Measurements from ENCODE around the gene TWF2. TPM values are rescaled to one million over a fixed set of nuclear protein-coding genes. Genes with fewer than 3 reads are reported as not detected.

The TWF2 gene
- total RNA-seq, 2 experiments from 2014 or later = 85.0 to 93.5 TPM

DNA sequence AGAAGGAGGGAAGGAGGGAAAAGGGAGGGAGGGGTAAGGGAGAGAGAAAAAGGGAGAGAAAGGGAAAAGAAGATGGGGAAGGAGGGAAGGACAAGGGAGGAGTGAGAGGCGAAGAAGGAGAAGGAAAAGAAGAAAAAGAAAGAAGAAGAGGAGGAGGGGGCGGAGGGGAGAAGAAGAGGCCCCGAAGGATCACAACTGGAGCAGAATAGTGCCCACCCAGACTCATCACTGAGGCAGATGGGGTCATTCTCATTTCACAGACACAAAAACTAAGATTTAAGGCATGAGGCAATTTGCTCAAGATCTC lies 43.7 kb downstream of the TWF2 start:
- ChIA-PET CTCF (no interaction called here), POLR2A (interaction anchor here (0.7 kb wide), 1 partner anchor 16 kb away, joined by 3 read pairs; no protein-coding TSS in a partner anchor)
- no peak overlapping the region for H3K27ac Mint-ChIP-seq
- ATAC-seq (no peak), DNase-seq (no peak)
- peaks cover 28% of the 10 kb centered on the region for H3K4me1 Mint-ChIP-seq
- no peak overlapping the region for H3K4me3 Mint-ChIP-seq
- H3K9me3 Mint-ChIP-seq (ENCODE audit: low read depth) = no peaks in the 10 kb centered on the region
- intact Hi-C loops (cut with DNase I, micrococcal nuclease) = no loop called here
- H3K27me3 Mint-ChIP-seq = no peaks in the 10 kb centered on the region
- H3K36me3 Mint-ChIP-seq (ENCODE audit: low read depth) = peaks cover 7% of the 10 kb centered on the region

DNA sequence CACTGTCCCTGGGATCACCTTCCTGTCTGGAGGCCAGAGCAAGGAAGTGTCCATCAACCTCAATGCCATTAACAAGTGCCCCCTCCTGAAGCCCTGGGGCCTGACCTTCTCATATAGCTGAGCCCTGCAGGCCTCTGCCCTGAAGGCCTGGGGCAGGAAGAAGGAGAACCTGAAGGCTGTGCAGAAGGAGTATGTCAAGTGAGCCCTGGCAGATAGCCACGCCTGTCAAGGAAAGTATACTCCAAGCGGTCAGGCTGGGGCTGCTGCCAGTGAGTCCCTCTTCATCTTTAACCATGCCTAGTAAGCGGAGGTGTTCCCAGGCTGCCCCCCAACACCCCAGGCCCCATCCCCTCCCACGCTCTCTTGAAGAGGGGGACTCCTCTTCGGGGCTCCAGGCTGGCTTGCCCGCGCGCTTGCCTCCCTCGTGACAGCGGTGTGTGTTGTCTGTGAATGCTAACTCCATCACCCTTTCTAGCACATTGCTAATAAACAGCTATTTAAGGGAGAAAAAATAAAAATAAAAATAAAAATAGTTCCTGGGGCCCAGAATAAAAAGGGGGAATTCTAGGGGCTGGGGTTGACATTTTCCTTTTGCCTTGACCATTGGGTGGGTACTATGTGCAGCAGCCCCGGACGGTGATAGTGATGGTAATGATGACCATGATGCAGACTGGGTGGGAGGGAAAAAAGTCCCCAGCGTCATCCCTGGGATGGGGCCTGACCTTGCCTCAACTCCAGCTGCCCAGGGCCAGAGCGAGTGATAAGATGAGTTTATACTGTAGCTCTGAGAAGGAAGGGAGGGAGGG lies 44.3 kb downstream of the TWF2 start:
- ChIA-PET CTCF (interaction anchor here (0.6 kb wide), 1 partner anchor 218 kb away, joined by 3 read pairs; no protein-coding TSS in a partner anchor), POLR2A (no interaction called here)
- DNase-seq (no peak), ATAC-seq (no peak)
- no peak overlapping the region for H3K4me3 Mint-ChIP-seq
- peaks cover 25% of the 10 kb centered on the region for H3K4me1 Mint-ChIP-seq
- peaks cover 5% of the 10 kb centered on the region for H3K36me3 Mint-ChIP-seq (ENCODE audit: low read depth)
- intact Hi-C loops (cut with DNase I, micrococcal nuclease) = no loop called here
- H3K27ac Mint-ChIP-seq = no peak overlapping the region
- H3K9me3 Mint-ChIP-seq (ENCODE audit: low read depth) = no peaks in the 10 kb centered on the region
- no peaks in the 10 kb centered on the region for H3K27me3 Mint-ChIP-seq

DNA sequence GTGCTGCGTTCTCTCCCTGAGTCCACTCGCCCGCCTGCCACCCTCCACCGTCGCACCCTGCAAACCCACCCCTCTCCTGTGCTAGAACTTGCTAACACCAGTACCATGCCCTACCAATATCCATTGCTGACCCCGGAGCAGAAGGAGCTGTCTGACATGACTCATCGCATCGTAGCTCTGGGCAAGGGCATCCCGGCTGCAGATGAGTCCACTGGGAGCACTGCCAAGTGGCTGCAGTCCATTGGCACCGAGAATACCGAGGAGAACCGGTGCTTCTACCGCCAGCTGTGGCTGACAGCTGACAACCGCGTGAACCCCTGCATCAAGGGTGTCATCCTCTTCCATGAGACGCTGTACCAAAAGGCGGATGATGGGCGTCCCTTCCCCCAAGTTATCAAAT lies 45.9 kb downstream of the TWF2 start:
- Mint-ChIP-seq H3K36me3 (ENCODE audit: low read depth) (no peaks in the 10 kb centered on the region), H3K9me3 (ENCODE audit: low read depth) (no peaks in the 10 kb centered on the region), H3K4me1 (peaks cover 15% of the 10 kb centered on the region), H3K27me3 (no peaks in the 10 kb centered on the region), H3K4me3 (no peak overlapping the region), H3K27ac (no peak overlapping the region)
- intact Hi-C loops (cut with DNase I, micrococcal nuclease) = no loop called here
- ChIA-PET CTCF (interaction anchor here (0.9 kb wide), 1 partner anchor 10 kb away, joined by 3 read pairs; no protein-coding TSS in a partner anchor), POLR2A (no interaction called here)
- DNase-seq (no peak), ATAC-seq (no peak)

DNA sequence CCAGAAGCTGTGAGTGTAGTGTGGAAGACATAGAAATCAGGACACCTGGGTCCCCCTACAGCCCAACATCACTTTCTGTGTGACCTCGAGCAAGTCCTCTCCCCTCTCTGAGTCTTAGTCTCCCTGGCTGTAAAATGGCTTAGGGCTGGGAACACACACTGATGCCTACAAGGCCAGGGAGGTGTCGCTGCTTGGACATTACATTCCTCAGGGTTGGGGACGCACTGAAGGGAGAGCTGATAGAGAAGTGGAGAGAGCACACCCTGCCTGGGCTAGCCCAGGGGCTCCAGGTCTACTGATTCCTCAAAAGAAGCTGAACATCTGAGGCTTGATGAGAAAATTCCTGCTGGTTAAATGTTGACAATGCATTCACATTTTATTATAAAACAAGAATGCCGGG lies 47.3 kb downstream of the TWF2 start:
- ChIA-PET CTCF (interaction anchor here (1.2 kb wide), 1 partner anchor 17 kb away, joined by 4 read pairs; no protein-coding TSS in a partner anchor), POLR2A (no interaction called here)
- H3K27me3 Mint-ChIP-seq = no peaks in the 10 kb centered on the region
- no peaks in the 10 kb centered on the region for H3K36me3 Mint-ChIP-seq (ENCODE audit: low read depth)
- no peak overlapping the region for H3K4me3 Mint-ChIP-seq
- peaks cover 6% of the 10 kb centered on the region for H3K4me1 Mint-ChIP-seq
- ATAC-seq = no peak
- DNase-seq = no peak
- intact Hi-C loops (cut with DNase I, micrococcal nuclease) = no loop called here
- no peaks in the 10 kb centered on the region for H3K9me3 Mint-ChIP-seq (ENCODE audit: low read depth)
- H3K27ac Mint-ChIP-seq = no peak overlapping the region

DNA sequence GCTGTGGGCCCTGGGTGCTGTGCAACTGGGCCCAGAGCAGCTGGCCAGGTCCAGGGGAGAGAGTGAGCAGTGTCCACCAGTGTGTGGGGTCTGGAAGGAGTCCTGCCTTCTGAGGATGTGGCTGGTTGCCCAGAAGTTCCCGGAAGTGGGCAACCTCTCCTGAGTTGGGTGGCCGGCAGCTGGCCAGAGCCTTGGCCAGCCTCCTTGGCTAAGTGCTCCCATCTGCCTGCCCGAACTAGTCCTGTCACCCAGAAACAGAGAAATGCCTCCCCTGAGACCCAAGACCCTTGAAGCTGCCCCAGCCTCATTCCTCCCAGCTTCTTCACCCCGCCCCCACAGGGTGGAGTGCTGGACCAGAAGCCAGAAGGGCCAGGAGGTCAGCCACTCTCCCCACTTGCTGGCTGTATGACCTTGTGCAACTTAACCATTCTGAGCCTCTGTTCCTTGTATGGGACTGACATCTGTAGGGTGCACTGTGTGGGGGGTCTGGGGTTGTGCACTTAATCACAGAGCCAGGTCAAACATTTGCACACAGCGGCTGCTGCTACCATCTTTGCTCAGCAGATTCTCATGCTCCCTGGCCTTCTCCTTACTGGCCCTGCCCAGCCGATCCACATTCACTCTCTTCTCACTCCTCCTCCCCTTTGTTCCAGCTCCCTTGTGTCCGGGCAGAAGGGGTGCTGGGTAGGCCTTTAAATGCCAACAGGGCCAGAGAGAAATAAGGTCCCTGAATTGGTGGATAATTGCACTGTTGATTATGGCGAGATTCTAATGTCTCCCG lies 48.5 kb downstream of the TWF2 start:
- DNase-seq = no peak
- Mint-ChIP-seq H3K9me3 (ENCODE audit: low read depth) (no peaks in the 10 kb centered on the region), H3K4me1 (no peaks in the 10 kb centered on the region), H3K36me3 (ENCODE audit: low read depth) (no peaks in the 10 kb centered on the region), H3K4me3 (no peak overlapping the region), H3K27me3 (no peaks in the 10 kb centered on the region), H3K27ac (no peak overlapping the region)
- ChIA-PET POLR2A (no interaction called here), CTCF (interaction anchor here (1.1 kb wide), 1 partner anchor 12 kb away, joined by 3 read pairs; no protein-coding TSS in a partner anchor)
- intact Hi-C loops (cut with DNase I, micrococcal nuclease) = no loop called here
- ATAC-seq = no peak

DNA sequence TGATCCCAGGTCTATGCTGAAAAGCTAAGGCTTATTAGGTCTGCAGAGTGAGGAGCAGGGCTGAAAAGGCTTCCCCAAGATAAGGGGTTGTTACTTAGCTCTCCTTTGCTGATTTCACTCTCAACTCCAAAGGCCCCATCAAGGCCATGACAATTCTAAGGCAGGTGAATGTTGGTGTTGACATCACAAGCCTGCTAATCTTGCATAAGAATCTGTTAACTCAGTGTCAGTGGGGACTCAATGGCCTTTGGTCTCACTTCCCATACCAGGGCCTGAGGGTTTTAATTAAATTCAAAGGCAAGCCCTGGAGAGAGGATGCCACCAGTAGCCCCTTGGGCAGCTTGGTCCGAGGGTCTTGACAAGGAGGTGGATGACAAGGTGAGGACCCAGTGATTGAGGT lies 50.4 kb downstream of the TWF2 start:
- Mint-ChIP-seq H3K27ac (no peak overlapping the region), H3K9me3 (ENCODE audit: low read depth) (no peaks in the 10 kb centered on the region), H3K4me1 (no peaks in the 10 kb centered on the region), H3K36me3 (ENCODE audit: low read depth) (no peaks in the 10 kb centered on the region), H3K27me3 (no peaks in the 10 kb centered on the region), H3K4me3 (no peak overlapping the region)
- no peak for ATAC-seq
- POLR2A ChIA-PET = no interaction called here
- intact Hi-C loops (cut with DNase I, micrococcal nuclease) = no loop called here
- CTCF ChIA-PET = interaction anchor here (1.2 to 1.9 kb wide), 2 partner anchors 8 to 65 kb away, joined by 3 to 6 read pairs; no protein-coding TSS in a partner anchor
- no peak for DNase-seq

DNA sequence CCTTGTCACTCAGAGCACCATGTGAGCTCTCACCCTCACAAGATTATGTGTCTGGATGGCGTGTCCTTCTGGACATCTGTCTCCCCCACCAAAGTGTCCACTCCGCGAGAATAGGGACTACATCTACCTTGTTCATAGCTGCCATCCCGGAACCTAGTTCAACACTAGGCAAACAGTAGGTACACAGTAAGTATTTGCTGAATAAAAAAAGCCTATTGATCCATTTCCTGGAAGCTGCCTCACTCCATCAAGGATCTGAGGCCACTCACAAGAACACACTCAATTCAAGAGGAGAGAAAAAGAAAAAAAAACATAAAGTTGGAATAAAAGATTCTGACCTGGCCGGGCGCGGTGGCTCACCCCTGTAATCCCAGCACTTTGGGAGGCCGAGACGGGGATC lies 52.2 kb downstream of the TWF2 start:
- no peaks in the 10 kb centered on the region for H3K27me3 Mint-ChIP-seq
- ATAC-seq (no peak), DNase-seq (no peak)
- H3K36me3 Mint-ChIP-seq (ENCODE audit: low read depth) = no peaks in the 10 kb centered on the region
- CTCF ChIA-PET = interaction anchor here (0.8 kb wide), 1 partner anchor 1039 kb away, joined by 4 read pairs; no protein-coding TSS in a partner anchor
- H3K4me1 Mint-ChIP-seq = no peaks in the 10 kb centered on the region
- no peaks in the 10 kb centered on the region for H3K9me3 Mint-ChIP-seq (ENCODE audit: low read depth)
- H3K4me3 Mint-ChIP-seq = no peak overlapping the region
- intact Hi-C loops (cut with DNase I, micrococcal nuclease) = no loop called here
- POLR2A ChIA-PET = no interaction called here
- no peak overlapping the region for H3K27ac Mint-ChIP-seq

DNA sequence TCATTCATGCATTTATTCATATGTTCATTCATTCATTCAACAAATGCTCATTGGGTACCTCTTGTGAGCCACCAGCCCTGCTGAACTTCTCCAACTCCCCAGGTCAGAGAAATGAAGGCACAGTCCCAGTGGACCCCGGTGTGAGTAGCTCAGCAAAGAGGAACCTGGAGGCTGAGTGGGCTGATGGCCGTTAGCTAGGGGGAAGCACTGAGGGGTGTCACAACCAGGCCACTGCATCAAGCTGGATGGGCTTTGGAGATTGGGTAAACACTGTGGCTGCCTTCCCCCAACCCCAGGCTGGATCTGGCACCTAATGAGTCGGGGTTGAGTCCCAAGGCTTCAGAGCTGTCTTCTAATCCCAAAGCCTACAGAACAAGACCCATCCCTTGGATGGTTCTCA lies 53.1 kb downstream of the TWF2 start:
- Mint-ChIP-seq H3K36me3 (ENCODE audit: low read depth) (no peaks in the 10 kb centered on the region), H3K4me3 (no peak overlapping the region), H3K9me3 (ENCODE audit: low read depth) (no peaks in the 10 kb centered on the region), H3K27me3 (no peaks in the 10 kb centered on the region), H3K4me1 (no peaks in the 10 kb centered on the region), H3K27ac (no peak overlapping the region)
- DNase-seq = no peak
- intact Hi-C loops (cut with DNase I, micrococcal nuclease) = no loop called here
- ChIA-PET POLR2A (no interaction called here), CTCF (interaction anchor here (1.2 kb wide), 1 partner anchor 153 kb away, joined by 3 read pairs; no protein-coding TSS in a partner anchor)
- no peak for ATAC-seq

DNA sequence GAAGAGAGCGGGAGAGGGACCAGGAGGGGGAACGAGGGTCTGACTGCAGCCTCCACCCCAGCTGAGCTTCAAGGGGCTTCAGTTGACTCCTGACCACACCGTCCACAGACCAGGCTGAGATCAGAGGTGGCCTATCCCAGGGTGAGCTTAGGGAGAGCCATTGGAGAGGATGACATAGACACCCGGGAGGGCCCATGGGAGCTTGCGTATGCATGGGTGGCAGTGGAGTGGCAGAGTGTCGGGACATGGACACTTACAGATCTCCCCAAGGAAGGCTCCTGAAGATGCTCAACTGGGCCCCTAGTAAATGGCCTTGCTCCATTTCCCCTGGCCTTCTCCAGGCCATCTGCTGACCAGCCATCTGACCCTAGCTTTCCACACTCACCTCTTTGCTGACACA lies 53.6 kb downstream of the TWF2 start:
- Mint-ChIP-seq H3K9me3 (ENCODE audit: low read depth) (no peaks in the 10 kb centered on the region), H3K4me1 (no peaks in the 10 kb centered on the region), H3K27ac (no peak overlapping the region), H3K36me3 (ENCODE audit: low read depth) (no peaks in the 10 kb centered on the region), H3K27me3 (no peaks in the 10 kb centered on the region), H3K4me3 (no peak overlapping the region)
- POLR2A ChIA-PET = no interaction called here
- CTCF ChIA-PET = interaction anchor here (1.2 kb wide), 1 partner anchor 154 kb away, joined by 3 read pairs; no protein-coding TSS in a partner anchor
- DNase-seq = no peak
- intact Hi-C loops (cut with DNase I, micrococcal nuclease) = no loop called here
- ATAC-seq = no peak

DNA sequence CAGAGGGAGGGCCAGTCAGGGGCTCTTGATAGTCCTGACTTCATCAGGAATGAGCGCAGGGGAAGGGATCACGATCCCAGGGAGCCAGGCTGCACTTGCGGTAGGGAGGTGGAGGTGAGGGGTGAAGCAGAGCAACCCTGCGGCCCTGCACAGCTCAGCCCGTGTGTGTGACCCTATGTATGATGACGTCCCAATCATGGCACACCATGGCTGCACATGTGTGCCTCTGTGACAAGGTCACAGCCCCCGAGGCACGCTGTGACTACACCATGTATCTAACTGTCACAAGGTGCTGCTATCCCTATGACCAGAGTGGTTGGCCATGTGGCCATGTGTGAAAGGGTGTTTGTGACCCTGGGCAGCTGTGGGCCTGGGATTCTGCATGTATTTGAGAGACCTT lies 54.3 kb downstream of the TWF2 start:
- intact Hi-C loops (cut with DNase I, micrococcal nuclease) = no loop called here
- H3K27ac Mint-ChIP-seq = no peak overlapping the region
- no peak for DNase-seq
- H3K27me3 Mint-ChIP-seq = no peaks in the 10 kb centered on the region
- POLR2A ChIA-PET = no interaction called here
- no peaks in the 10 kb centered on the region for H3K4me1 Mint-ChIP-seq
- H3K36me3 Mint-ChIP-seq (ENCODE audit: low read depth) = no peaks in the 10 kb centered on the region
- no peaks in the 10 kb centered on the region for H3K9me3 Mint-ChIP-seq (ENCODE audit: low read depth)
- H3K4me3 Mint-ChIP-seq = no peak overlapping the region
- CTCF ChIA-PET = no interaction called here
- no peak for ATAC-seq

DNA sequence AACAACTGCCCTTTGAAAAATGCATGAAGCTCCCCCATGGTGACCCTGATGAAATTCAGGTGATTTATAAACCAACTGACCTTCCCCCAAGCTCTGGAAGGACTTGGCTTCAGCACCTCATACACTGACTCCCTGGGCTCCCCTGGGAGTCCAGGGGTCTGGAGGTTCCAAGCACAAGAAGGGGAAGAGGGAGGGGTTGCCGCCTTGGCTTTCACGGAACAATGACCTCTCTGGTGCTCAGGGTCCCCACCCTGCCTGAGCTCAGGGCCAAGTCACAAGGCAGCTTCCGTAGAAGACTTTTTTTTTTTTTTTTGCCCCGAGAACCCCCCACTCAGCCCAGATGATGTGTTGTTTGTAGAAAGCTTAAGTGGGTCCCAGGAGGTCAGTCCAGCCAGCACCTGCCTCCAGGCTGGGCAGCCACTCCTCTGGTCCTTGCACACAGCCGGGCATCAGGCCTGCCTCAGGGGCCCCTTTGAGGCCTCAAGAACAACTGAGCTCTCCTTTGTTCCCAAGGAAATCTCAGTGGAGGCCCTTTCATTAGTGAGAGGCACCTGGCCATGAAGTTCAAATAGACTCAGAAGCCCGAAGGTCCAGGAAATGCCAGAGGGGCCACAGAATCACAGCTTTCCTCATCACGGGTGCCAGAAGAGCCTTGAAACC lies 55.0 kb downstream of the TWF2 start:
- Mint-ChIP-seq H3K9me3 (ENCODE audit: low read depth) (no peaks in the 10 kb centered on the region), H3K36me3 (ENCODE audit: low read depth) (no peaks in the 10 kb centered on the region), H3K27ac (no peak overlapping the region), H3K27me3 (no peaks in the 10 kb centered on the region), H3K4me3 (no peak overlapping the region), H3K4me1 (no peaks in the 10 kb centered on the region)
- no peak for ATAC-seq
- intact Hi-C loops (cut with DNase I, micrococcal nuclease) = no loop called here
- no peak for DNase-seq
- ChIA-PET POLR2A (interaction anchor here (0.5 to 0.6 kb wide), 2 partner anchors 13 to 266 kb away, joined by 3 to 12 read pairs; no protein-coding TSS in a partner anchor), CTCF (interaction anchor here (0.6 kb wide), 2 partner anchors 10 to 31 kb away, joined by 3 read pairs; no protein-coding TSS in a partner anchor)
